PC-3 (cell line): ENCODE data around the gene ARHGAP42.

Experiments used
- EZH2 ChIP-seq: fragments of 300-600 bp; sonication (generic); IDR thresholded peaks from one replicate; pipeline ENCODE4 v1.6.1; 2017; ENCODE audit warnings: antibody characterized with exemption, mild to moderate bottlenecking, low read length; ENCODE audit not compliant: unreplicated experiment
- EZH2phosphoT487 ChIP-seq: fragments of 300-600 bp; sonication (generic); IDR thresholded peaks from 2 replicates; pipeline ENCODE4 v1.6.1; 2018; ENCODE audit warnings: mild to moderate bottlenecking, antibody characterized with exemption, low read length, borderline replicate concordance
- TF ChIP-seq, protein P1 (sequence below): fragments of 300-600 bp; sonication (generic); conservative IDR thresholded peaks from 2 replicates; pipeline ENCODE4 v1.5.1; 2017; ENCODE audit warnings: antibody characterized with exemption, low read depth, mild to moderate bottlenecking, low read length

DNA sequence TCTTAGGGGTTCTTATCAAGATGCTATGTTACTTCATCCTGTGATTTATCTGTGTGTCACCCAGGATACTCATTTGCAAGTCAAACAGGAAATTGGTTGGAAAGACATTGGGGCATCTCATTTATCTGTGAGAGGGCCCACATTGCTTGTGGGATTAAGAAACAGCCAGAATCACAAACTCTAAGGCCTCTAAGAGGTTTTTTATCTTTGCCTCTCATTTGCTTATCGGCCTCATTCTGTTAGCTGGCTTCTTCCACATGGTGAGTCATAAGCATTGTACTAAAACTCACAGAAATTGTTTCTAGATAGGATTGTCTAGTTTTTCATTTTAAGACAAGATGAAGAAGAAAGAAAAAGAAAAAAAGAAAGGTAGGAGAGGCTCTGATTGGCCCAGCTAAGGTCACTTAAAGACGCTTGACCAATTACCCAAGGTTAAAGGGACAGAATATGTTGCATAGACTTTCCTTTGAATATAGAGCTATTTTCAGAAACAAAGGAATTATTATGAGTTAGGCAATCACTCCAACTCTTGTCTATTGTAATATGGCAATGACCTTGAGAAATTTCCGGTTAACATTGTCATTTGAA lies 121.9 kb downstream of the ARHGAP42 start:
- TF ChIP-seq, protein P1, sequence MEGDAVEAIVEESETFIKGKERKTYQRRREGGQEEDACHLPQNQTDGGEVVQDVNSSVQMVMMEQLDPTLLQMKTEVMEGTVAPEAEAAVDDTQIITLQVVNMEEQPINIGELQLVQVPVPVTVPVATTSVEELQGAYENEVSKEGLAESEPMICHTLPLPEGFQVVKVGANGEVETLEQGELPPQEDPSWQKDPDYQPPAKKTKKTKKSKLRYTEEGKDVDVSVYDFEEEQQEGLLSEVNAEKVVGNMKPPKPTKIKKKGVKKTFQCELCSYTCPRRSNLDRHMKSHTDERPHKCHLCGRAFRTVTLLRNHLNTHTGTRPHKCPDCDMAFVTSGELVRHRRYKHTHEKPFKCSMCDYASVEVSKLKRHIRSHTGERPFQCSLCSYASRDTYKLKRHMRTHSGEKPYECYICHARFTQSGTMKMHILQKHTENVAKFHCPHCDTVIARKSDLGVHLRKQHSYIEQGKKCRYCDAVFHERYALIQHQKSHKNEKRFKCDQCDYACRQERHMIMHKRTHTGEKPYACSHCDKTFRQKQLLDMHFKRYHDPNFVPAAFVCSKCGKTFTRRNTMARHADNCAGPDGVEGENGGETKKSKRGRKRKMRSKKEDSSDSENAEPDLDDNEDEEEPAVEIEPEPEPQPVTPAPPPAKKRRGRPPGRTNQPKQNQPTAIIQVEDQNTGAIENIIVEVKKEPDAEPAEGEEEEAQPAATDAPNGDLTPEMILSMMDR, result no peak
- TF ChIP-seq EZH2 (no peak), EZH2phosphoT487 (no peak)
